A549 (cell line): Measurements from ENCODE around the gene CCNT2. TPM values are rescaled to one million over a fixed set of nuclear protein-coding genes. Genes with fewer than 3 reads are reported as not detected.

ENCODE experiments used
- ATAC-seq, 2 experiments: fragments of 200-7000 bp in 1 of 2; fragments of >200 bp in 1 of 2; cut with Nextera tagmentation in 1 of 2; cut with Tn5 transposase in 1 of 2; 3 replicates each; pipeline versions ENCODE4 v1.8.0 to v1.9.1; 2018 to 2020; ENCODE audit warnings: mild to moderate bottlenecking in 1 of 2, moderate library complexity in 1 of 2
- CTCF ChIA-PET: fragments of 300-600 bp; sonication (Branson Sonifier 250); formaldehyde crosslinking; extraction: SDS; loops from one replicate; lab custom pipeline; 2021; ENCODE audit warnings: antibody characterized with exemption, inconsistent platforms; lab: Yijun Ruan, JAX
- POLR2A ChIA-PET: fragments of 350-600 bp; formaldehyde crosslinking; extraction: SDS; loops from one replicate; lab custom pipeline; 2021; ENCODE audit warnings: antibody characterized with exemption, inconsistent platforms; lab: Yijun Ruan, JAX
- DNase-seq, 2 experiments: peaks; one replicate each; pipeline versions ENCODE4 v3.0.0 to v3.0.0-alpha.2; 2011 to 2016; ENCODE audit warnings: low read depth in 1 of 2, low spot score in 1 of 2
- FAIRE-seq: peaks from 2 replicates; lab custom pipeline; 2011; peaks lifted over from hg19 to GRCh38; lab: Jason Lieb, UNC
- H3K27ac ChIP-seq, 2 experiments: fragments of >200 bp; sonication (Bioruptor Twin); formaldehyde crosslinking; 3 replicates each; pipeline ENCODE4 v1.5.1; 2016 to 2017
- H3K4me1 ChIP-seq: fragments of >200 bp; sonication (Bioruptor Twin); formaldehyde crosslinking; 3 replicates; pipeline ENCODE4 v1.6.1; 2016
- H3K4me2 ChIP-seq: fragments of >200 bp; sonication (Bioruptor Twin); formaldehyde crosslinking; 3 replicates; pipeline ENCODE4 v1.6.1; 2016
- H3K4me3 ChIP-seq: fragments of >200 bp; sonication (Bioruptor Twin); formaldehyde crosslinking; 3 replicates; pipeline ENCODE4 v1.5.1; 2016
- H3K9me3 ChIP-seq: fragments of >200 bp; sonication (Bioruptor Twin); formaldehyde crosslinking; 3 replicates; pipeline ENCODE4 v1.6.1; 2016
- EP300 ChIP-seq, 2 experiments: fragments of >200 bp; sonication (Bioruptor Twin); formaldehyde crosslinking; IDR thresholded peaks; 2 replicates in 1 of 2; 3 replicates in 1 of 2; pipeline ENCODE4 v1.6.1; 2016 to 2017
- HOXB5 ChIP-seq: fragments of 250-450 bp; sonication (Bioruptor Pico); IDR thresholded peaks from 2 replicates; pipeline ENCODE4 v1.5.0; 2020; ENCODE audit warnings: mild to moderate bottlenecking, moderate library complexity
- PBX3 ChIP-seq: IDR thresholded peaks from 2 replicates; pipeline ENCODE4 v1.6.1; 2012
- SMC3 ChIP-seq: fragments of >200 bp; sonication (Bioruptor Twin); formaldehyde crosslinking; IDR thresholded peaks from 3 replicates; pipeline ENCODE4 v1.6.1; 2018; ENCODE audit warnings: inconsistent platforms
- TFCP2L1 ChIP-seq: fragments of 250-450 bp; sonication (Bioruptor Pico); IDR thresholded peaks from 2 replicates; pipeline ENCODE4 v1.5.0; 2021; ENCODE audit warnings: mild to moderate bottlenecking
- TP53 ChIP-seq: fragments of 250-450 bp; sonication (Bioruptor Pico); IDR thresholded peaks from 2 replicates; pipeline ENCODE4 v1.5.0; 2021; ENCODE audit warnings: mild to moderate bottlenecking, moderate library complexity
- WGBS: methylation state at CpG from one replicate; pipeline ENCODE4 v1.1.6; 2017; ENCODE audit errors: missing lambda C conversion rate; 5-methylcytosine and 5-hydroxymethylcytosine counted together
- polyA plus RNA-seq, 4 experiments: library from polyadenylated mRNA; depleted of rRNA in 3 of 4; stranded (reverse); fragments of >200 nt; fragmentation: RNase III in 1 of 4; extraction: RNeasy Plus Mini Kit Qiagen cat#74134 plus additional on column Dnase treatment in 1 of 4; gene quantifications; 2 replicates in 3 of 4; 3 replicates in 1 of 4; pipeline ENCODE4 v1.2.3, GENCODE V29; 2011 to 2017
- TF ChIP-seq, protein P1 (sequence below): IDR thresholded peaks from 2 replicates; pipeline ENCODE4 v1.6.1; 2012; ENCODE audit warnings: low read depth, borderline replicate concordance
- TF ChIP-seq, protein P2 (sequence below): fragments of >200 bp; sonication (Bioruptor Twin); formaldehyde crosslinking; IDR thresholded peaks from 3 replicates; pipeline ENCODE4 v1.5.1; 2016

CCNT2 gene
- polyA plus RNA-seq, 2 of the 4 experiments (the other 2 are of a cell fraction) = 12.6 to 20.7 TPM

DNA sequence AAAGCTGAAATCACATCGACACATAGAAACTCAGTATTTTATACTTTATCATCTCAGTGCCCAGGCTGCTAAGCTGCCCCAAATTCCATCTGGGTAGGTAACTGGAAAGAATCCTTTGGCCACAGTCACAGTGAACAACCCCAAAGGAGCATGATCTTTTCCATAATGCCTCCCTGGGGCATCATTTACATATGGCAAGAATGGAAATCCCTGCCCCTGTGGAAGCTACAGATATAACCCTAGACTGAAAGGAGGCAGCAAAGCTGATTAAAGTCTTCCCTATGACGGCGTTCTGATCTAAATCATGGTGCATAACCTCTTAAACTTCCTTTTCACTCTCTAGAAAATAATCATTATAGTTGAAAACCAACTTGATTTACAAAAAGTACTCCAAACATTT, 87.1 kb downstream of the CCNT2 start:
- H3K4me3 ChIP-seq = no peak overlapping the region
- no peak for DNase-seq
- H3K4me2 ChIP-seq = no peak overlapping the region
- 64% methylated on average over 3 of the region's 3 CpGs for WGBS
- H3K9me3 ChIP-seq = no peaks in the 10 kb centered on the region
- ChIA-PET CTCF (interaction anchor here (1.3 to 6.3 kb wide), 7 partner anchors 9 to 792 kb away, joined by 3 to 79 read pairs (median 25); no protein-coding TSS in a partner anchor), POLR2A (no interaction called here)
- H3K4me1 ChIP-seq = no peaks in the 10 kb centered on the region; the same call in 2 of the 3 replicates
- H3K27ac ChIP-seq = no peak overlapping the region
- no peak for ATAC-seq
- TF ChIP-seq HOXB5 (CRISPR knock-in tag) (no peak), TP53 (CRISPR knock-in tag) (no peak), PBX3 (no peak), EP300 (IDR thresholded peaks at IDR 0.05) (no peak), SMC3 (no peak), TFCP2L1 (CRISPR knock-in tag) (no peak)
- TF ChIP-seq, protein P1, sequence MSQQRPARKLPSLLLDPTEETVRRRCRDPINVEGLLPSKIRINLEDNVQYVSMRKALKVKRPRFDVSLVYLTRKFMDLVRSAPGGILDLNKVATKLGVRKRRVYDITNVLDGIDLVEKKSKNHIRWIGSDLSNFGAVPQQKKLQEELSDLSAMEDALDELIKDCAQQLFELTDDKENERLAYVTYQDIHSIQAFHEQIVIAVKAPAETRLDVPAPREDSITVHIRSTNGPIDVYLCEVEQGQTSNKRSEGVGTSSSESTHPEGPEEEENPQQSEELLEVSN = no peak
- TF ChIP-seq, protein P2, sequence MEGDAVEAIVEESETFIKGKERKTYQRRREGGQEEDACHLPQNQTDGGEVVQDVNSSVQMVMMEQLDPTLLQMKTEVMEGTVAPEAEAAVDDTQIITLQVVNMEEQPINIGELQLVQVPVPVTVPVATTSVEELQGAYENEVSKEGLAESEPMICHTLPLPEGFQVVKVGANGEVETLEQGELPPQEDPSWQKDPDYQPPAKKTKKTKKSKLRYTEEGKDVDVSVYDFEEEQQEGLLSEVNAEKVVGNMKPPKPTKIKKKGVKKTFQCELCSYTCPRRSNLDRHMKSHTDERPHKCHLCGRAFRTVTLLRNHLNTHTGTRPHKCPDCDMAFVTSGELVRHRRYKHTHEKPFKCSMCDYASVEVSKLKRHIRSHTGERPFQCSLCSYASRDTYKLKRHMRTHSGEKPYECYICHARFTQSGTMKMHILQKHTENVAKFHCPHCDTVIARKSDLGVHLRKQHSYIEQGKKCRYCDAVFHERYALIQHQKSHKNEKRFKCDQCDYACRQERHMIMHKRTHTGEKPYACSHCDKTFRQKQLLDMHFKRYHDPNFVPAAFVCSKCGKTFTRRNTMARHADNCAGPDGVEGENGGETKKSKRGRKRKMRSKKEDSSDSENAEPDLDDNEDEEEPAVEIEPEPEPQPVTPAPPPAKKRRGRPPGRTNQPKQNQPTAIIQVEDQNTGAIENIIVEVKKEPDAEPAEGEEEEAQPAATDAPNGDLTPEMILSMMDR = no peak
- FAIRE-seq = no peak

Other genes starting within 250 kb of the CCNT2 start
- gene TMEM163, start 199.8 kb upstream of the CCNT2 start, polyA plus RNA-seq (2011; rRNA removed) = not detected in 2 replicates
- 0.07 TPM in 1 of 3 replicates, not detected in the others for gene TMEM163, start 199.8 kb upstream of the CCNT2 start, polyA plus RNA-seq (2017; fragmentation: RNase III; extraction: RNeasy Plus Mini Kit Qiagen cat#74134 plus additional on column Dnase treatment)
- 0.09 and 0.13 TPM in 2 replicates for gene ACMSD, start 80.2 kb upstream of the CCNT2 start, polyA plus RNA-seq (2011; rRNA removed)
- not detected in 3 replicates for gene ACMSD, start 80.2 kb upstream of the CCNT2 start, polyA plus RNA-seq (2017; fragmentation: RNase III; extraction: RNeasy Plus Mini Kit Qiagen cat#74134 plus additional on column Dnase treatment)
- not detected in 2 replicates for gene MAP3K19, start 128.6 kb downstream of the CCNT2 start, polyA plus RNA-seq (2011; rRNA removed)
- not detected in 3 replicates for gene MAP3K19, start 128.6 kb downstream of the CCNT2 start, polyA plus RNA-seq (2017; fragmentation: RNase III; extraction: RNeasy Plus Mini Kit Qiagen cat#74134 plus additional on column Dnase treatment)
- gene RAB3GAP1, start 133.5 kb downstream of the CCNT2 start, polyA plus RNA-seq (2011; rRNA removed) = 40.8 and 44.6 TPM in 2 replicates
- 29.7 to 31.3 TPM (median 30.1 TPM) in 3 replicates for gene RAB3GAP1, start 133.5 kb downstream of the CCNT2 start, polyA plus RNA-seq (2017; fragmentation: RNase III; extraction: RNeasy Plus Mini Kit Qiagen cat#74134 plus additional on column Dnase treatment)